ENCODE data around the gene GAS7.
"Not testable (repeated sequence)": the region's sequence is repeated elsewhere in the genome, so short reads cannot be mapped to it uniquely, and the experiment has no call there.

The GAS7 gene

DNA sequence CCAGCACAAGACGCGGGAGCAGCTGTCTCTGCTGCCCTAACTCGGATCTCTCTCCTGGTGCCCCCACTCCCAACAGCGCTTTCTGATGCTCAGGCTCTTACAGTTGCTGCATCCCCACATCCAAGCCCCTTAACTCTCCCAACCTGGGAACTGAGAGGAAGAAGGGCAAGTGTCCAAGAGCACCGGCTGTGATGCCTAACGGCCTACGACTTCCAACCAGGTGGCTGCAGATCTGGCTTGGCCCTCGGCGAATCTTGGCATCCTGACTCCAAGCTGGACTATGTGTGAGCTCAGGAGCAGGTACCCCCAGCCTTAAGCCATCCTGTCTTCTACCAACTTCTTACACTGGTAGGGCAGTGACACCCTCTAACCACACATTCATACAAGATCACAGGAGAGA, 255.1 kb downstream of the GAS7 start:
- no peak for DNase-seq (ENCODE audit: low read depth in 2 of 2)

DNA sequence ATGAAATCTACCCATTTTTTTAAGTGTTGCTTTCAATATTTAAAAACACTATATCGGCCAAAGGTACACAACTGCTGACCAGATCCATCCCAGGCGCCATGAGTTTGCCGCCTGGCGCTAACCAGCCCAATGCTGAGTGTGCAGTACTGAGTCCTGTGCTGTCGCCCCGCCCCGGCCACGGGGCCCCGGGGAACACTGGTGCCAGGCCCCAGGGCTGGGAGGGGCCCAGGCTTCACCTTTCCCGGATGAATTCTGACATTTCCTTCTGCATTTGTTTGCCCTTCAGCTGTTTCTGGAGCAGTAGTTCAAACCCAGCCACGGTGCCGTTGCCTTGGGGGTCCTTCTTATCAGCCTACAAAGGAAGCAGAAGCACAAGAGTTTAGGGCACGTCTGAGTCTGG, 255.5 kb downstream of the GAS7 start:
- no peak for DNase-seq (ENCODE audit: low read depth in 2 of 2)

DNA sequence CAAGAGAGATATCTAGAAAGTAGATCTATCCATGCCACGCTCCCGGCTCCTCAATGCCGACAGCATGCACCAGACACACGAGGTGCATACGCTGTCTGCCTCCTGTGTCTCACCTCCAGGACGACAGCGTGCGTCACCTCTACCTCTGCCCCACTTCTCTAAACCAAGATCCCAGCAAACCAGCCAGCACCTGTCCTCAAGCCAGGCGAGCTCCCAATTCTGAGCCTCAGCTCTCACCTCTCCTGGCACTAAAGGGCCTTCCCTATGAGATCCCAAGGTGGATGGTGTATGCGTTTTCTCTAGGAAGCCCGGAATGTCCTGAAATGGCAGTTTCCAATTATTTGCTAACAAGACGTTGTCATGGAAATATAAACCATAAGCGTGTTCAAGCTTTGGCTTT, 257.1 kb downstream of the GAS7 start:
- DNase-seq (ENCODE audit: low read depth in 2 of 2), result no peak

DNA sequence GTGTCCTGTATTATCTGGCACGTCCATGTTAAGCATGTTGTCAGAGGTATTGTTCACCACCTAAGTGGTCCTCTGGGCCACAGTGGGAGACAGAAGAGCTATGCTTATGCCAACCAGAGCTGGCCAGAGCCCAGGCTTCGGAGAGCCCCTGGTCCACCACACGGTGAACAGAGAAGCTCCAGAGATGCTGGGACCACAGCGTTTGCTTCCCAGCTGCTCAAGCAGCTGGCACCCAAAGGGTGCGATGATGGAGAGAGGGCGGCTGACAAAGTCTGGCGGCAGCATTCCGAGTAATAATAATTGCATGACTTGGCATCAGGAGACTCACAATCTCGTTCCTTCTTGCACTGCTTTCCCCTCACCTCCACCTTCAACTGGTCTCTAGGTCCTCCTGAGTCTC, 257.6 kb downstream of the GAS7 start:
- DNase-seq (ENCODE audit: low read depth in 2 of 2), result no peak

DNA sequence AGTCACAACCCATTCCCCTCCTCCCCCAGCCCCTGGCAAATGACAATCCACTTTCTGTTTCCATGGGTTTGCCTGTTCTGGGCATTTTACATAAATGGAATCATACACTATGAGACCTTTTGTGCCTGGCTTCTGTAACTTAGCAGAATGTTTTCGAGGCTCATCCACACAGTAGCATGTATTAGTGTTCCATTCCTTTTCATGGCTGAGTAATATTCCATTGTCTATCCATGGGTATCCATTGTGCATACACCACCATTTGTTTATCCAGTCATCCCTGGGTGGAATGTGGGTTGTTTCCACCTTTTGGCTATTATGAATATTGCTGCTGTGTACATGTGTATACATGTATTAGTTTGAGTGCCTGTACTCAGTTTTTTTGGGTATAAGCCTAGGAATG, 259.6 kb downstream of the GAS7 start:
- DNase-seq (ENCODE audit: low read depth in 2 of 2), result no peak

DNA sequence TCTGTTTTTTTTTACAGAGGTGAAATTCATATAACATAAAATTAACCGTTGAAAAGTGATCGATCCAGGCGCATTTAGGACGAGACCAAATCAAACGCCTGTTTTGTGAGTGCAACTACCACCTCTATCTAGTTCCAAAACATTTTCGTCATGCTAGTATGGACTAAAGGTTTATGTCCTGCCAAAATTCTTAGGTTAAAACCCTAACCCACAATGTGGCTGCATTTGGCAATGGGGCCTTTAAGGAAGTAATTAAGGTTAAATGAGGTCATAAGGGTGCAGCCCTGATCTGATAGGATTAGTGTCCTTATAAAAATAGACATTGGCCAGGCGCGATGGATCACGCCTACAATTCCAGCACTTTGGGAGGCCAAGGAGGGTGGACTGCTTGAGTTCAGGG, 260.5 kb downstream of the GAS7 start:
- DNase-seq (ENCODE audit: low read depth in 2 of 2), result no peak

DNA sequence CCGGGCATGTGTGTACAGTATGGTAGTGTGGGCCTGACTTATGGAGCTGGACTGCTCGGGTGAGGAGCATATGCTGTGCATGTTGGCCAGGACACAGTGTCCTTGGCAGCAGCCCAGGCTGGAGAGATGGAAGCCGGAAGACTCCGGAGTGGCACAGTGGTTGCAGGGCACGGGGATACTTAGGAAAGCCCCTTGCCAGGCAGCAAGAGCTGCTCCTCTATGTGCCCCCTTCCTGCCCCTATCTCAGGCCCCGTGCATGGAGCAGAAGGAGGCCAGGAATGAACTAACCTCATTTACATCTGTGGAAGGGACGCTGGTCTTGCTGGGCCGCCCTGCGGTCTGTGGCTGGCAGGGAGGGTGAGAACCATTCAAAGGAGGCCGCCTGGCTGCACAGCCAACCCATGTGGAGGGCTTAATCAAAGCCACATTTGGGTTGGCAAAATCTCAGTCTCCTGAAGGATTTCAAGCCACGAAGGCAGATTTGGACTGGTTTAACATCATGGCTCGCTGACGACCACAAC, 261.1 kb downstream of the GAS7 start:
- no peak for DNase-seq (ENCODE audit: low read depth in 2 of 2)

DNA sequence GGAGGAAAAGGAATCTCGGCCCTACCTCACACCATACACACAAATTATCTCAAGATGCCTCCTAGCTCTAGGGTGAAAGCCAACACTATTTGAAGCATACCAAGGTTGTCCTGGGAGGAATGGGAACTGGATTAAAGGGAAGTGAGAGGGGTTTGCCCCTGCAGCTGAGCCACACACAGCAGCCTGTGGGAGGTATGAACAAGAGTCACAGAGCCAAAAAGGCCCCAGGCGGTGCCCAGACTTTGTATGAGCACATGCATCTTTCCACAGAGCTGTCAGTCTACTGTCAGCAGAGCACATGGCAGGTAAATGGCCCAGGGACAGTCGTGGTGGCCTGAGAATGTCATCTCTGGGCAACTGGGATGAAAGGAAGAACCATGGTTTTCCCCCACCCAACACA, 262.3 kb downstream of the GAS7 start:
- DNase-seq (ENCODE audit: low read depth in 2 of 2), result no peak

DNA sequence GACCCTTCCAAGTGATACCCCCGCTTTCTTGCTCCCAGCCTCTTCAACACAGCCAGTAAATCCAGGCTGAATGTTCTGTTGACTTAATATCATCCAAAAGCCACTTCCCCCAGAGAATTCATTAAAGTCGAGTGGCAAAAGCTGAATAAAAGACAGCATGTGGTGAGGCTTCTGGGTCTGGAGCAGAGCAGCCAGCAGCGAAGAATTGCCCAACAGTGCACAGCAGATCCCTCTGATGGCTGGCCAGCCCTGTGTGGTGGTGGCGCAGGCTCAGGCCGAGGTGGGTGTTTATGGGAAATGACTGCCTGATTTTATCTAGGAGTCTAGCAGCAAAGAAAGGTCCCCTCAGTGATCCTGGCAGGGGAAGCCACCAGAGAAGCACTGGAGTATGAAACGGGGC, 263.0 kb downstream of the GAS7 start:
- DNase-seq (ENCODE audit: low read depth in 2 of 2), result no peak

DNA sequence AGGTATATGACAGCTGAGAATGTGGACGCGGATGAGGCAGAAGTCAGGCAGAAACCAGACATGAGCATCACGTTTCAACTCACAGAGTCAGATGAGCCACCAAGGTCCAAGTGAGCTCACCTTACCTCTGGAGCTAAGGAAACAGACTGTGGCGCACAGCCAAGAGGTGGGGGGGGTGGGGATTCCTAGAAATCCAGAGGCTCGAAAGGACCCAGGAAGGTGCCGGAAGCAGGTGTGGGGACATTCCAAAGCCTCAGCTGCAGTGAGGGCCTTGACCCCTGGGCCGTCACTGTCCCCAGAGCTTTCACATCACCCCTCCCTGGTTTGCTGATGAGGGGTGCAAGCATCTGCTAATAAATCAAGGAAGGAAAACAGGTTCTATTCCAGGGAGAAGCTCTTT, 264.1 kb downstream of the GAS7 start:
- DNase-seq (ENCODE audit: low read depth in 2 of 2), result no peak

DNA sequence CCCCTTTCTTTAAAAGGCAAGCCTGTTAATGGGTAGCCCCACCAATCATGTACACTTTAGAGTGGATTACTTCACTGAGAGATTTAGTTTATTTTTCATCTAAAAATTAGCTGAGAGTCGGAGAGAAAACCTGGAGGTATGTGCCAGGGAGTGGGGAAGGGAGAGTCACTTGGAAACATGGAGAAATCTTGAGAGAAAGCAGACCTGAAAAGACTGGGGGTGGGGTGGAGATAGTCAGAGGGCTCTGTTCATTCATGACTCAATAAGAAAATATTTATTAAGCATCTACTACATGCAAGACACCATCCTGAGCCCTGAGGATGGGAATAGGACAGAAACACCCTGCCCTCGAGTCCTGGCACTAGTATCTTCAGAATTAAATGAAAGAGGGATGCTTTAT, 265.9 kb downstream of the GAS7 start:
- no peak for DNase-seq (ENCODE audit: low read depth in 2 of 2)

DNA sequence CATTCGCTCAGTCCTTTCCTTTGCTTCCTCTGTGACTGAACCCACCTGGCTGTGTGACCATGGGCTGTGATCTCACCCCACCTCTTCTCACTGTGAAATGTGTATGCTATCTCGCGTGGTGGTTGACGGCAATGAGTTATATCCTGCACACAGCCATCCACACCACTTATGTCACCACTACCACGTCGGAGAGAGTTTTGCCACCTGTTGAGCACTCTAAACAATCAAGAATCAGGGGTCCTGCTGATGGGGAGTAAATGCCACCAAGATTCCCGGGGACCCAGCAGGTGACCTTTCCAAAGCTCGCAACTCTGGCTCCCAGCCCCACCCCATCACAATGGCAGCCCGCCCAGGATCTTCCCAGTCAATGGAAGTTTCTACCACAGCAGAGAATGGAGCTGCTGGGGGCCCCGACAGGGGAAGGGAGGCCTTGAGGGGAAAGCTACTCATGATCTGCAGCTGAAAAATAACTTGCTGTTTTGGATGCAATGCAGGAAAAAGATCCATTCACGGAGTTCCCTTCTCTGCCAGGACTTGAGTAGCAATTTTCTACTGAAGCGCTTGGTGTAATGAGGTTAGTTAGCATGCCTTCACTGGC, 267.2 kb downstream of the GAS7 start:
- DNase-seq (ENCODE audit: low read depth in 2 of 2), result no peak

DNA sequence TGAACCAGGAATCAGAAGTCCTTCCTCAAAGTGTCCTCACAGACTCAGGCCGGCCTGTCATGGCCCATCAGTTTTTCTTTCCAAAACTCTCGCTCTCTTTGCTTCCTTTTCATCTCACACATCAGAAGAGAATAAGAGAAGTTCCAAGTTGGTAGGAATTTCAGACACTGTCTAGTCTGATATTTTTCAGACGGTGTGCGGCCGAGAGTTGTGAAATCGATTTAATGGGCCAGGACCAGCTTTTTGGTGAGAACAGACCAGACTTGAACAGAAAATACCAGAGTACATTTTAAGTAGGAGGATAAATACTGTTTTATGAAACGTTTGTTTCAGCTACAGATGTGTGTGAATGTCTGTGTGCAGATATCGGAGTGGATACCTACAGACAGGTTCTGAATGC, 268.5 kb downstream of the GAS7 start:
- DNase-seq (ENCODE audit: low read depth in 2 of 2), result no peak

DNA sequence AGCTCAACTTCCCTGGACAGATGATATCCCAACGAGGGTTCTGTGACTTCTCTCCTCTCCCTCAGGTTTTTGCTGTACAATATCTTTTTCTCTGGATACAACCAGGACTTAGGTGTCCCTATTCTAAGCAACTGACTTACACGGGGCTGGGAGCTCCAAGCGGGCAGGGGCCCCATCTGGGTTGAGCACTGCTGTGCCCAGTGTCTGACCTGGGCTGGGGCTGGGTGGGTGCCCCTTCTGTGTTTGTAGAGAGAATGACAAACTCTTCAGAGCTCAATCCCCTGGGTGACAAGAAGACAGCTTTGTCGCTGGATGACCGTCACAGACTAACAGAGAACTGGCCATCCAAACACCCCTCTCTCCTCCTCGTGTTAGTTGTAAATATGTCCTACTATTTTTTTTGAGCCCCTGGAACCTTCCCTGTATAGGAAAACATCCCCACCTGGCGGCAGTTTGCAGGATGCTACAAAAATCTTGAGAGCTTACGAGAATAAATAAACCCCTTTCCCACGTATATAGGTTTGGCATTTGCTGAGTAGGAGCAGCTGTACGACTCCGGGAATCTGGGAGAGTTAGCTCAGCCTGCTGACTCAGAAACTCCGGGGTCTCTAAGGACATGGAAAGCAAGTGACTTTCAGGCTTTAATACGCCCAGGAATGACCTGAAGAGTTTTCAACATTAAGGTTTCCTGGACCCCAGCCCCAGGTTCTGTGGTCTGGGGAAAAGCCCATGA, 269.6 kb downstream of the GAS7 start:
- DNase-seq (ENCODE audit: low read depth in 2 of 2), result no peak

DNA sequence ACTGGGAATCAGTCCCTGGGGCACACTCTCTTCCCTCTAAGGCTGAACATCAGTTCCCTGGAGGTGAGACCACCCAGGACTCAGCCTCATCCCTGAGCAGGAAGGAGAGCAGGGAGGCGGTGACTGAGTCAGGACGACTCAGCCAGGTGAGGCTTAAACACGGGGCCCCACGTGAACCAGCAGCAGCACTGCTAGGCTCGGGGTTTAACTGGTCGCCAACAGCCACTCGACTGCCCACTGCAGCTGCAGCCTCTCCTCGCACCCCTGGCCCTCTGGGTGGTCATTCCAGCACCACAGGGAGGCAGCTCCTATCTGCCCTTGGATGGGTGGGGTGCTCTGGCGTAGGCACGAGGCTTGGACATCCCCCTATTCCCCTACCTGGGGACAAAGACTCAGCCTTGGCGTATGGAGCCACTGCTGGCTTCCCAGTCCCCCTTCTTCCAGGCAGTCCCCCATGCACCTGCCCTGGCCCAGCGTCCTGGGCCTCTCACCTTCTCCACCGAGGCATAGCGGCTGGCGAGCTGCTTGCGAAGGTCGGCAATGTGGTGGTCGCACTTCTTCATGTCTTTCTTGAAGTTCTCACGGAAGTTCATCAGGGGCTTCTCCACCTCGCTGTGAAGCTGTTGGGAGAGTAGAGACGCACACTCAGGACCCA, 272.1 kb downstream of the GAS7 start:
- no peak for DNase-seq (ENCODE audit: low read depth in 2 of 2)

DNA sequence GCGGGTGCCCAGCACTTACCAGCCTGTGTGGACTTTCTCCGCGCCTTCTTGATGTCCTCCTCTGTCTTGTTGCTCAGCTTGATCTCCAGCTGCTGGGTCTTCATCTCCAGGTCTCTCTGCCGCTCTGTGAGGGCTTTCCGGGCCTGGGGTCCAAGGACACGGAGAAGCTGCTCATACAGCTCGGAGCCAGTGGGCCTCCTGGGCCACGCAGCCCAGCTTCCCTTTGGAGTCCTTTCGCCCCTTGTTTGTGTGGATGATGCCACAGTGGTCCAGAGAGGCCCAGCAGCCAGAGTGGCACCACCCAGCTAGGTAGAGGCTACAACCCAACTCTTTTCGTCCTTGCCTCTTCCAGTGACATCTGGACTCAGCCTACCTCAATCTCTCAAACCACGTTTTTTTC, 272.9 kb downstream of the GAS7 start:
- no peak for DNase-seq (ENCODE audit: low read depth in 2 of 2)

DNA sequence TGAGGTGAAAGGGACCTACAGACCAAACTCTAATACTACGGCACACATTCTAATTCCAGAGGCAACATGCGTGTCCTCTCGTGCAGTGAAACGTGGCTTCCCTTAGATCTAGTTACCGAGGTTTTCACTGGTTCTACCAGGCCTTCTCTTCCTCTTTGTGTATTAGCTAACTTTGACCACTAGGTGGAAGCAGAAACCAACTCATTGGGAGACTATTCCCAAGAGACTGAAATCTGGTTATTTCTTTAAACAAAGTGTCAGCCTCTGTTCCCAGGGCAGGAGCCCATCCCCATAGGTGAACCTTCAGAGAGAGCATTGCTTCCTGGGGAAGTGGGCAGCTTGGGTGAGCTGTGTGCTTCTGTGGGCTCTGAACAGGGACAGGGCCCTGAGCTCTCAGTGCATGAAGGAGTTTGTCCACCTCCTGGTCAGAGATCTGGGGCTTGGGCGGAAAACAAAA, 273.6 kb downstream of the GAS7 start:
- peak in 1 of 2 donors; percentile 6 for DNase-seq (ENCODE audit: low read depth in 2 of 2)

DNA sequence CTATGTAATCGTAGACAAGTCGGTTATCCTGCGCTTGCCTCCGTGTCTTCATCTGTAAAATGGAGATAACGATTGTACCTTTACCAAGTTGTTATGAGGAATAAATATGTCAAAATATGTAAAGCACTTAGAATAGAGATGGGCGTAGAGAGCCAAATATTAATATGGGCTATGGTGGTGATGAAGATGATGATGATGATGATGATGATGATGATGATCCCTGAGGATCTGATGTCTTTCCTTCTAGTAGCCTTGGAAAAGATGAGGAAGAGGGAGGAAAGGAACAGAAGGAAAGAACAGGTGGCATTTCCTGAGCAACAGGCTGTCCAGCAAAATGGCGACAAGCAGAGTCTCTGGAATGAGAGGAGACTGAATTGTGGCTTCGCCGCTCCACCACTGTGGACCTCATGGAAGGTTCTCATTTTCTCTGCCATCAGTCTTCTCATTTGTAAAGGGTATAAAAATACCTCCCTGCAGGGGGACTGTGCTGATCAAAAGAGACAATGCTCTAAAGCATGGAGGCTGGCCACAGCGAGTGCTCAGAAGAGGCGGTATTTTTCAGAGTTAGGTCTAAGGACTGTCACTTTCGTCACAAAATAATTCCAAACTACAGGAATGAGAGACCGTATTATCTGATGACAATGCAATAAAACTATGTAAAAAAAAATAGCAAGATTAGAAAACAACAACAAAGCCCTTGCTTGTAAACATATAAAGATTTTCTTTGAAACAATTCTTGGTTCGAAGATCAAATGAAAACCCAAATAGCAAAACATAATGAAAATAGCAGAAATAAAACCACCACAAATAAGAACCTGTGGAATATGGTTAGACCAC, 276.2 kb downstream of the GAS7 start:
- no peak for DNase-seq (ENCODE audit: low read depth in 2 of 2)

DNA sequence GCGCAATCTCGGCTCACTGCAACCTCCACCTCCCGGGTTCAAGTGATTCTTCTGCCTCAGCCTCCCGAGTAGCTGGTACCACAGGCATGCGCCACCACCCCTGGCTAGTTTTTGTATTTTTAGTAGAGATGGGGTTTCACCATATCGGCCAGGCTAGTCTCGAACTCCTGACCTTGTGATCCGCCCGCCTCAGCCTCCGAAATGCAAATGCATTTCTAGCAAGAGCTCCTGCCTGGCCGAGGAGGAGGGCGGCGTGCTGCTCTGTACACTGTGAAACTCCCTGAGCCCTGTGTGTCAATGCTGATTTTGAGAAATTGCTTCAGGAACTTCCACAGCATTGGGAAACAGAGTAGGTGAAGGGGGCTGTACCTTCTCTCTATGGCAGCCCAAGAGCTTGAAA, 277.2 kb downstream of the GAS7 start:
- DNase-seq (ENCODE audit: low read depth in 2 of 2), result not testable (repeated sequence)

DNA sequence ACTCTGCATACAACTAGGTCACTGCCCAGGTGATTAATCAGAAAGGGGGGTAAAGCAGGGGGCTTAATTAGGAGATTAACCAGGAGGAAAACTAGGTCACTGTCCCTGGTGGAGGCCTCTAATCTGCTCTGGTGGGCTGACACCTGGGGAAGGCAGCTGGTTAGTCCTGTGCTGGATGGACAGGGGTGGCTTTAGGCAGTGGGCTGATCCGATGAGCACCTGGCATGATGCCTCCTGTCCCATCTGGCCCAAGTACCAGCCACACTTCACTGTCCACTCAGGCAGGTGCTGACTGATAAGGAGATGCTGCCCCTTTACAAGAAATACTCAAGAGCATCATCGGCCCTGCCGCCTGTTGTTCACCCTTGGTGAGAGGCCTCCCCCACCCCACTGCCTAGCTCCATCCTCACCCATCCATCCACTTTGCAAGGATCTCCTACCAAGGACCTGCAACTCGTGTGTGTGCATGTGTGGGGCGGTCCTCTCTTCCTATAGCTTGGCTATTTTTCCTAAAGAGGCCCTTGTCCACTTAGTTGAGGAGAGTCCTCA, 279.5 kb downstream of the GAS7 start:
- no peak for DNase-seq (ENCODE audit: low read depth in 2 of 2)

DNA sequence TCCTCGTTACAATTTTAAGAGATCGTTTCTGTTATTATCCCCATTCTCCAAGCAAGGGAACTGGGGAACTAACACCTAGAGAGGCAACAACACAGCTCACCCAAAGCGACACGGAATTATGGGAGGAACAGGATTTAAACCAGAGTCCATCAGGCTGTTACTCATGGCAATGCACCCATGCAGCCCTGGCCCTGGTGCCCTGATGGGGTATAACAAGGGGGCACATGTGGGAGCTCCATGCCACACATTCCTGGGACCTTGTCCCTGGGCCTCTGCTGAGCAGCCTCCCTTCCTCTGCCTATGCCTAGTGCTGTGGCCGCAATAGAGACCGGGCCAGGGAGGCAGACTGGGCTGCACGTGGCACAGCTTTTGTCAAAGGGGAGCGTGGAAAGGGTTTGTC, 280.1 kb downstream of the GAS7 start:
- DNase-seq (ENCODE audit: low read depth in 2 of 2), result no peak

DNA sequence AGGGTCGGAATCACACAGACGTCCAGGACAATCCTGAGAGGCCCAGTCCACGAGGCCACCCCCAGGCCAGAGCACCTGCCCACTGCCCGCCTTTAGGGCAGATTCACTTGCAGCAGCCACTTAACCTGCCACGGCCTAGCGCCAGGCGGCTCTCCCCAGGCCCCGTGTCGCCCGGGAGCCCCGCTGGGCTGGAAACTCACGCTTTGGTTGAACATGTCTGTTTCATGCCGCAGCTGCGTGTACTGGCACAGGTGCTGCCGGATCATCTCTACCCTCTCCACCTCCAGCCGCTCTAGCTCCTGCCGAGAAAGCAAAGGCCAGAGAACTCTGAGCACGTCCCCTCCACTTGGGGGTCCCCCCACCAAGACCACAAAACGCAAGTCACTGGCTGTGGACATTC, 280.6 kb downstream of the GAS7 start:
- no peak for DNase-seq (ENCODE audit: low read depth in 2 of 2)

All from stimulated activated CD8-positive, alpha-beta memory T cell treated with anti-CD3 and anti-CD28 coated beads, Interleukin-7, amount 100 ng/mL, for 4 hours (primary cell).